ENCODE results near the gene PMPCA.
"Not testable (repeated sequence)": the region's sequence is repeated elsewhere in the genome, so short reads cannot be mapped to it uniquely, and the experiment has no call there.

PMPCA gene

GRCh38 chr9:136412962-136413361 lies 2.5 kb downstream of the PMPCA start:
- DNase-seq (ENCODE audit: low read depth) = no peak

GRCh38 chr9:136416427-136416826 lies 6.0 kb downstream of the PMPCA start:
- DNase-seq (ENCODE audit: low read depth) = no peak

- no peak for DNase-seq (ENCODE audit: low read depth)
Measured at GRCh38 chr9:136416914-136417313, 6.5 kb downstream of the PMPCA start.

GRCh38 chr9:136418182-136419091 lies 8.0 kb downstream of the PMPCA start:
- no peak for DNase-seq (ENCODE audit: low read depth)

- DNase-seq (ENCODE audit: low read depth) = no peak
Measured at GRCh38 chr9:136419092-136419420, 8.6 kb downstream of the PMPCA start.

GRCh38 chr9:136421791-136422190 lies 11.3 kb downstream of the PMPCA start:
- DNase-seq (ENCODE audit: low read depth) = no peak

- DNase-seq (ENCODE audit: low read depth) = no peak
Measured at GRCh38 chr9:136422876-136423275, 12.4 kb downstream of the PMPCA start.

GRCh38 chr9:136423432-136424146 lies 13.1 kb downstream of the PMPCA start:
- DNase-seq (ENCODE audit: low read depth) = no peak

GRCh38 chr9:136424750-136425362 lies 14.4 kb downstream of the PMPCA start:
- DNase-seq (ENCODE audit: low read depth) = no peak

GRCh38 chr9:136425367-136425766 lies 14.9 kb downstream of the PMPCA start:
- DNase-seq (ENCODE audit: low read depth) = not testable (repeated sequence)

- no peak for DNase-seq (ENCODE audit: low read depth)
Measured at GRCh38 chr9:136426787-136427186, 16.3 kb downstream of the PMPCA start.

GRCh38 chr9:136429075-136429628 lies 18.7 kb downstream of the PMPCA start:
- no peak for DNase-seq (ENCODE audit: low read depth)

GRCh38 chr9:136429683-136430491 lies 19.4 kb downstream of the PMPCA start:
- no peak for DNase-seq (ENCODE audit: low read depth)

- DNase-seq (ENCODE audit: low read depth) = no peak
Measured at GRCh38 chr9:136430588-136431234, 20.3 kb downstream of the PMPCA start.

GRCh38 chr9:136431782-136432350 lies 21.4 kb downstream of the PMPCA start:
- DNase-seq (ENCODE audit: low read depth) = no peak

- DNase-seq (ENCODE audit: low read depth) = no peak
Measured at GRCh38 chr9:136432591-136432990, 22.1 kb downstream of the PMPCA start.

- DNase-seq (ENCODE audit: low read depth) = no peak
Measured at GRCh38 chr9:136433043-136433715, 22.7 kb downstream of the PMPCA start.

GRCh38 chr9:136433849-136434579 lies 23.6 kb downstream of the PMPCA start:
- DNase-seq (ENCODE audit: low read depth) = no peak

- no peak for DNase-seq (ENCODE audit: low read depth)
Measured at GRCh38 chr9:136434580-136435169, 24.2 kb downstream of the PMPCA start.
